Islet of Langerhans (tissue), 1 donor: ENCODE data around the gene CFAP410.
"Not testable (repeated sequence)": the region's sequence is repeated elsewhere in the genome, so short reads cannot be mapped to it uniquely, and the experiment has no call there.

Experiments used
- FAIRE-seq: peaks from one replicate; lab custom pipeline; 2011; peaks lifted over from hg19 to GRCh38; lab: Jason Lieb, UNC

Gene CFAP410

GRCh38 chr21:44350773-44351481 lies 11.7 kb upstream of the CFAP410 start:
- FAIRE-seq: no peak

DNA sequence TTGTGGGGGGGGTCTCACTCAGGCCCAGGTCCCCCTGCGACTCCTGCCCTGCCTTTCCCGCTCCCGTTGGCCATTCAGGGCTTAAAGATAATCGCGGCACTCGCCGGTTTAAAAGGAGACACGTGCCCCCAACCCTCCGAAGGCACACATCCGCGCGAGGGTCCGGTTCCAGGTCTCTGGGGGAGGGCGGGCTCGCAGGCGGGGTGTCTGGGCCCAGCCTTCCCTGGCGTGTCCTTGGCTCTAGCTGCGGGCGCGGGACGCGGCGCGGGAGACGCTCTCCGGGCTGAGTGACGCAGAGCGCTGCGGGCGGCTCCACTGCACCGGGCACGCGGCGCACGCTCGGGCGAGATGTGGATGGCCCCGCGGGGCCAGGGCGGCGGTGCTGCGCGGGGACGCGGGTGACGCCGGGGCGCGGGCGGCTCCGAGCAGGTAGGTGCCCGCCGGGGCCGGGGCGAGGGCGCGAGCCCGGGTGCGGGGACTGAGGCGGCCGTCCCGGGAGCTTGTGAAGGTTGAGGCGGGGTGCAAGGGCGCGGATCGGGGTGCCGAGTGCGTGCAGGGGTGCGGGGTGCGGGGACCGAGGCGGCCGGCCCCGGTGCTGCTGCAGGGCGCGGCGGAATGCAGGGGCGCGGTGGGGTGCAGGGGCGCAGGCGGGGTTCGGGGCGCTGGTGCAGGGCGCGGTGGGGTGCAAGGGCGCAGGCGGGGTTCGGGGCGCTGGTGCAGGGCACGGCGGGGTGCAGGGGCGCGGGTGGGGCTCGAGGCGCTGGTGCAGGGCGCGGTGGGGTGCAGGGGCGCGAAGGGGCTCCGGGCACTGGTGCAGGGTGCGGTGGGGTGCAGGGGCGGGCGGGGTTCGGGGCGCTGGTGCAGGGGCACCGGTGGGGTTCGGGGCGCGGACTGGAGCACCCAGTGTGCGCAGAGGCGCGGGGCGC lies 10.9 kb upstream of the CFAP410 start:
- FAIRE-seq: no peak

GRCh38 chr21:44349416-44349846 lies 10.2 kb upstream of the CFAP410 start:
- no peak for FAIRE-seq

DNA sequence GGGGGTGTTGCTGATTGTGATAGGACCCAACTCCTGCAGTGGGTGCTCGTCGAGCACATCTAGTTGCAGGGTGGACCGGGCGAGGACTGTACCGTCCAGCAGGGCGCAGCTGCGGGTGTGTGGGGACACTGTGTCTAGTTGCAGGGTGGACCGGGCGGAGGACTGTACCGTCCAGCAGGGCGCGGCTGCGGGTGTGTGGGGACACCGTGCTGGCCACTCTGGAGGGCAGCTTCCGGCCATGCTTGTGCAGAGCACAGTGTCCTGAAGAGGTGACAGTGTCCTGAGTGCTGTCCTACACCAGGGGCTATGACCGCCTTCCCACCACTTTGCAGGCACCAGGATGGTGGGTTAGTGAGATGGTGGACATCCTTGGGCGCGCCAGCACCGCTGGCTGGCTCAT lies 9.7 kb upstream of the CFAP410 start:
- FAIRE-seq: no peak

DNA sequence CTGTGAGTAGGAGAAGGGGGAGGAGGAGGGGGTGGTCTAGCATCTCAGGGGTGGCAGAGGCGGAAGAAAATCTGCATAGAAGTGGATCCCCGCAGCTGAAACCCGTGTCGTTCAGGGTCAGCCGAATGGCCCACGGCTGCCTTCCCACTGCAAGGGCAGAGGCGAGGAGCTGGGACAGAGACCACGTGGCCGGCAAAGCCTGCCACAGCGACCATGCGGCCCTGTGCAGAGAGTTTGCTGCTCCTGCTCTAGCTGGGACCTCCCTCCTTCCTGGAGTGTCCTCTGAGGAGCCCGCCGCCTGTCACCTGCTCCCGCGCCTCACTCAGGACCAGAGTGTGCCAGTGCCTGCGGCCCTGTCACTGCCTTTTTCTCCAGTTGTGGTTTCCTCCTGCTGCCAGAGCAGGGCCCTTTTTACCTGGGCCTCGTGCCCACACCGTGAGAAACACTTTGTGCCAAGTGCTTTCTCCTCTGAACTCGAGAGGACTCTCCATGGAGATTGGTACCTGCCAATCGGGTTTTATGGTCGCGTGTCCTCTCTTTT lies 8.8 kb upstream of the CFAP410 start:
- no peak for FAIRE-seq

DNA sequence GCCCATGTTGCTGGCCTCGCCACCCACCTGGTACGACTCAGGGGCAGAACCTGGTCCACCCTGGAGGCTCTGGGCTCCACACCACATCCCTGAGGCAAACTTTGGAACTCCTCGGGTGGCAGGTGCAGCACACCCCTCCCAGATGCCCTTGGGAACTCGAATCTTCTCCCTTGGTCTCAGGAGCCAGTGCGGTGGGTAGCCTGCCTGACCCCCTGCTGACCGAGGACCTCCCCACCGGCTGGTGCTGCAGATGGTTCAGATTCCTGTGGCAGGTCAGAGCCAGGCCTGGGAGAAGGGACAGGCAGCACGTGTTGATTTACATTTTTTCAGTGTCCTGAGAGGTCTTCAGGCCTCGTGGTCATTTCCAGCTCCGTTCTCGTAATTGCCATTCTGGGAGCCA lies 6.3 kb upstream of the CFAP410 start:
- no peak for FAIRE-seq

DNA sequence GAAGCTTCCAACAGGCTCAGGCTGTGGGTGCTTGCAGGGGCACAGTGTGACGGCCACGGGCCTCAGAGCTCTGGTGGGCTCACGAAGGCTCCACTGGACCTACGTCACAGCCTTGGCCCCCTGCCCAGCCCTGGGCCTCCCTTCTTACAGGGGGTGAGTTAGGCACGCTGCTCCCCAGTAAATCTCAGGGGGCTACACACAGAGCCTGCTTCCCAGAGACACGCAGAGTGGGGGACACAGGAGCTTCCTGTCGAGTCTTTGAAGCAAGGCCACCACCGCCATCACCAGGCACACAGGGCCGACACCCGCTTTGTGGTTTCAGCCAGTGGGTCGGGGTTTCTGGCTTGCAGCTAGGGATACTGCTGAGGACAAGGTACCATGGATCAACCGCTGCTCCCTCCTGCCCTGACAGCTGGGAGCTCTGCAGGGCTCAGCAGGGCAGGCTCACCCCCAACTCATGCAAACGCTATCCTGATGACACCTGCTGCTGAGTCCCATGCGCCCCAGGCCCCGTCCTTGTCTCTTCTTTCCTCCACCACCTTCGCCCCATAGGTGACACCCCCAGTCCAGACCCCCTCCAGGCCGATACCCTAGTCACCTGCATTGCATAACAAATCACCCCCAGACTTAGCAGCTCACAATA lies 5.5 kb upstream of the CFAP410 start:
- no peak for FAIRE-seq

DNA sequence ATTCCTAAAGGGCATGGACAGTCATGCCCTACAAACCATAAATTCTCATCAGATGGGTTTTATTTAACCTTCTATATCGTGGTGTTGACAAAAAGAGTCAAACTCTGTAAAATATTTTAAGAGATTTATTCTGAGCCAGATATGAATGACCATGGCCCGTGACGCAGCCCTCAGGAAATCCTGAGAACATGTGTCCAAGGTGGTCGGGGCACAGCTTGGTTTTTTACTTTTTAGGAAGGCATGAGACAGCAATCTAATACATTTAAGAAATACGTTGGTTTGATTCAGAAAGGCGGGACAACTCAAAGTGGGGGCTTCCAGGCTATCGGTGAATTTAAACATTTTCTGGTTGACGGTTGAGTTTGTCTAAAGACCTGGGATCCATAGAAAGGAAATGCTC lies 3.8 kb upstream of the CFAP410 start:
- FAIRE-seq: not testable (repeated sequence)

- not testable (repeated sequence) for FAIRE-seq
Measured at GRCh38 chr21:44341726-44342458, 2.7 kb upstream of the CFAP410 start.

- no peak for FAIRE-seq
Measured at GRCh38 chr21:44337941-44338895, 972 bp downstream of the CFAP410 start.

GRCh38 chr21:44337449-44337848 lies 1.7 kb downstream of the CFAP410 start:
- FAIRE-seq: no peak

GRCh38 chr21:44335266-44336059 lies 3.7 kb downstream of the CFAP410 start:
- no peak for FAIRE-seq

GRCh38 chr21:44334329-44335030 lies 4.7 kb downstream of the CFAP410 start:
- FAIRE-seq: no peak

DNA sequence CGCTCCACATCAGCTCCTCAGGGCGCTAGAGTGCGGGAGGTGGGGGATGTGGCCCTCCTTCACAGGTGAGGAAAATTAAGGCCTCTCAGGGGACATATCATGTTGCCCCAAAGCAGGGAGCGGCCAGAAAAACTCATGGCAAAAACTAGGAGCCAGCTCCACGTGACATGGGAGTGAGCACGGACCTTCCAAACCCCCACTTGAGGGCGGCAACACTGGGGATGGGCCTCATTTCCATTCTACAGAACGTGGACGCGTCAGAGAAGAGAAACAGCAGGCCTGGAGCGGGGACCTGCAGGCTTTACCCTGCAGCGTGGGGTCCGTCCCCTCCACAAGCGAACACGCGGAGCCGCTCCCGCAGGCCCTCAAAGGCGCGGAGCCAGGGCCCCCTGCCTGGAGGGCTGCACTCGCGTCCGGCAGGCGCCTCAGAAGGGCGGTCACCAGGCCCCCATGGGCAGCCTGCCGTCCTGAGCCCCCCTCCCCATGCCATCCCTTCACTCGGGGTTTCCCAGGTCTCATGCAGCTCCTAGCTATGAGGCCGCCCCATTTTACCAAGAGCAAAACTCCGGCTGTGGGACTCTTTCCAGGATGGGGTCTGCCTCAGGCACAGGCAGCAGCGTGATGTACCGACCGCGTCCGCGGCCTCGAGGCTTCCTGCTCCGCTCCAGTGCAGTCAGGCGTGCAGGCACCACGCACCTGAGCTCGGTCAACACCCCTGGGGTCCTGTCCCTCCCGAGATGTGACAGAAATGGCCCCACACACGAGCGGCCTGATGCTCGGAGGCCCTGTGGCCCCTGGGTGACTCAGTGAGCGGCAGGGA lies 5.5 kb downstream of the CFAP410 start:
- FAIRE-seq: no peak

- FAIRE-seq: no peak
Measured at GRCh38 chr21:44332965-44333364, 6.2 kb downstream of the CFAP410 start.

DNA sequence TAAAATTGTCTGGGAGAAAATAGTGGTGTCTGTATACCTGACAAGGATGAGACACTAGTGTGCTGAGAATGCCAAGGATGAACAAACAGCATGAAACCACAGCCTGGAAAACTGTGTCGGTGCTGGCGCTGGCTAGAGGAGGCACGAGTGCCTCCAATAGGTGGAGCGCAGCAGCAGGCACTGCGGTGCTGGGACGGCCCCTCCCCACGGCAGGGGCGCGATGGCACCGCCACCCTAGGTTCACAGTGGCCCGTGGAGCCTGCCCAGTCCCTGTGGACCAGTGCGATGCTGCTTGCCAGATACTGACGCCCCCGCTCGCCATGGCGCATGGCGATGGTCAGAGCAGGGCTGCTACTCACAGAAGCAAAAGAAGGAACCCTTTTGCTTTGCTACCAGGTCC lies 6.8 kb downstream of the CFAP410 start:
- FAIRE-seq: no peak

DNA sequence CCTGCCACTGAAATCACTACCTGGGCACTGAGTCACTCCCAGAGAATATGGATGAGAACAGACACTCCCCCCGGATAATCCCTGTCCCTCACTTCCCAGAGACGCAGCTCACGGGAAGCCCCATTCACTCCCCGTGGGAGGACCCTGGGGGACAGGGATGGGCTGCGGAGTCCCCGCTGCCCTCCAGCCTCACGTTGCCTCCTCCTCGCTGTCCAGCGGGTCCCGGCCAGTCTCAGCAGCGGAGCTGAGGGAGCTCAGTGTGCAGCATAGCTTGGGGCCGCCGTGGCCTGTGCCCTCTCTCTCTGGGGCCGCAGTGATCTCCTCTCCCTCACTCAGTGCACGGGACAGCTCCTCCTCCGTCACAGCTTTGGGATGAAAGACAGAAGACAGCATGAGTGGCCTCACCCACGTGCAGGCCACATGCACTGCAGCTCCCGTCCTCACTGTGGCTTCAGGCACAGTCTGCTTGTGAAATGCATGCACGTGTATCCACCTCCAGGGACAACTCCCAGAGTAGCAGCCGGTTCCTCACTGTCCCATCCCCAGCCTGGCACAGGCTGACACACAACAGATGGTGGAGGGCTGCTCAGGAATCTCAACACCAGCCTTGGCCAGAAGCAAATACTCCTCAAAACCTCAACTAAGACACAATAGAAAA lies 7.4 kb downstream of the CFAP410 start:
- no peak for FAIRE-seq

- no peak for FAIRE-seq
Measured at GRCh38 chr21:44331209-44331608, 8.0 kb downstream of the CFAP410 start.
